ENCODE measurements around the gene CNKSR1.

DNA sequence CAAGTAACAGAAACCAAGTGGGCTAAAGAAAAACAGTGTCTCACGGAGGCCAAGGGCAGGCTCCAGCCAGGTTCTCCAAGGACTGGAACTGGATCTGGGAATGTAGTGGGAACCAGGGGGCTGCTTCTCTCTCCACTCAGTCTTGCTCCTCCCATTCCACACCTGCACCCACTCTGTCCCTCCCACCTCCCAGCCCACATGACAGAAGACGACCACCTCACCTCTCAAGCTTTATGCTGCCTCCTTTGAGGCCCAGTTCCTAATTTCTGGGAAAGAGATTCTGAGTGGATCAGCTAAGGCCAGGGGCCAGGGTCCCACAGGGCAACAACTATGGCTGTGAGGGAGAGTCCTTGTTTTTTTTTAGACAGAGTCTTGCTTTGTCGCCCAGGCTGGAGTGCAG, 38.0 kb downstream of the CNKSR1 start:
- TF ChIP-seq ZNF274 (IDR thresholded peaks at IDR 0.05; ENCODE audit: low read depth, low read length) (no peak), YY1 (IDR thresholded peaks at IDR 0.05; ENCODE audit: insufficient read depth, insufficient read length) (no peak)

All from NT2/D1 (cell line).